ENCODE data around the gene CEP57. TPM values are rescaled to one million over a fixed set of nuclear protein-coding genes. Genes with fewer than 3 reads are reported as not detected.
"Not testable (repeated sequence)": the region's sequence is repeated elsewhere in the genome, so short reads cannot be mapped to it uniquely, and the experiment has no call there.

Gene CEP57
- polyA plus RNA-seq, 1 donor from 2014 or later, result 47.4 TPM

DNA sequence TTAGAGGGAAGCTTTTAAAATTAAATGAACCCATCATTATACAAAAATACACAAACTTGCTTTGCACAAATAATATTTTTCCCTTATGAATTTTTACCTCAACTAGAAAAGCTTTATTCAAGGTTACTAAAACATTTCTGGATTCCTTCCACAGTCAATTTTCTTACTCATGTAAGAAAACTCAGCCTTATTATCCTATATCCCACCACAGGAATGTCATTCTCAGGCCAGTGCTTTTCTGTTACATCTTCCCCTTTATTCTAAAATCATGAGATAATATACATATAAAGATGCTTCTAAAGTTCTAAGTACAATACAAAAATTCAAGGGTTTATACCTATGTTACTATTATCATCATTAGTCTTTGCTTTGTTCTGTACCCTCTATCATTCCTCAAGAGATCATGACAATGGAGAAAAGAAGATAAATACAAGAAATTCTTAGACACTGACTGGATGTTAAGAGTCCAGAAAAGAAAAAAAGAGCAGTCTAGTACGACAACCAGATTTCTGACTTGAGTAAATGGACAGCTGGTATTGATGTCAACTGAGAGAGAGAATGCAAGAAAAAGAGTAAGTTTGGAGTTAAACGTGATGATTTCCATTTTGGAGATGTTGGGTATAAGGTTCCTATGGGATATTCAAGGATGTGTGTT lies 73.3 kb downstream of the CEP57 start:
- H3K36me3 Mint-ChIP-seq, result peaks cover 8% of the 10 kb centered on the region
- H3K27me3 Mint-ChIP-seq, result no peaks in the 10 kb centered on the region
- H3K4me3 Mint-ChIP-seq, result no peak overlapping the region
- H3K27ac Mint-ChIP-seq, result no peak overlapping the region
- H3K4me1 Mint-ChIP-seq, result peaks cover 0 to 2% (median 0%) of the 10 kb centered on the region in 3 donors
- H3K9me3 Mint-ChIP-seq, result no peaks in the 10 kb centered on the region

DNA sequence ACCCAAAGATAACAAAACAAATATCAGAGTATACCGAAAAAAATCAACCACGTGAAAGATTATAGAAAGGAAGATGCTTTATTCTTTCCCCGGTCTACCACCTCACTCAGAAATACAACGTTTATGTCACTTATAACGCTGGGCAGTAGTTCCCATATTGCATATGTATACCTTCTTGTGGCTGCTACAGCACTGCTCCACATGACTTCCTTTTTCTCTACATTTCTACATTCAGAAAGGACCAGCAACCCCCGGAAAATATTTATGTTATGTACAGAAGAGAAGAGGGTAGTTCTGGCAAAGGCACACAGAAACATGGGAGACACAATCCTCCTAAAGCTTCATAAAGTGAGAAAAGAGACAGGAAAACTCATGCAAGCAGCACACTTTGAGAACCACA lies 76.8 kb downstream of the CEP57 start:
- Mint-ChIP-seq H3K27ac (no peak overlapping the region), H3K9me3 (no peaks in the 10 kb centered on the region), H3K27me3 (no peaks in the 10 kb centered on the region), H3K4me3 (no peak overlapping the region), H3K4me1 (peaks cover 0 to 3% (median 0%) of the 10 kb centered on the region in 3 donors), H3K36me3 (peaks cover 8% of the 10 kb centered on the region)

DNA sequence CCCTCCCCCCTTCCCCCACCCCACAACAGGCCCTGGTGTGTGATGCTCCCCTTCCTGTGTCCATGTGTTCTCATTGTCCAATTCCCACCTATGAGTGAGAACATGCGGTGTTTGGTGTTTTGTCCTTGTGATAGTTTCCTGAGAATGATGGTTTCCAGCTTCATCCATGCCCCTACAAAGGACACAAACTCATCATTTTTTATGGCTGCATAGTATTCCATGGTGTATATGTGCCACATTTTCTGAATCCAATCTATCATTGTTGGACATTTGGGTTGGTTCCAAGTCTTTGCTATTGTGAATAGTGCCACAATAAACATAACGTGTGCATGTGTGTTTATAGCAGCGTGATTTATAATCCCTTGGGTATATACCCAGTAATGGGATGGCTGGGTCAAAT lies 80.6 kb downstream of the CEP57 start:
- not testable (repeated sequence) for H3K27me3 Mint-ChIP-seq, H3K36me3 Mint-ChIP-seq, H3K27ac Mint-ChIP-seq, H3K9me3 Mint-ChIP-seq, H3K4me1 Mint-ChIP-seq, H3K4me3 Mint-ChIP-seq

DNA sequence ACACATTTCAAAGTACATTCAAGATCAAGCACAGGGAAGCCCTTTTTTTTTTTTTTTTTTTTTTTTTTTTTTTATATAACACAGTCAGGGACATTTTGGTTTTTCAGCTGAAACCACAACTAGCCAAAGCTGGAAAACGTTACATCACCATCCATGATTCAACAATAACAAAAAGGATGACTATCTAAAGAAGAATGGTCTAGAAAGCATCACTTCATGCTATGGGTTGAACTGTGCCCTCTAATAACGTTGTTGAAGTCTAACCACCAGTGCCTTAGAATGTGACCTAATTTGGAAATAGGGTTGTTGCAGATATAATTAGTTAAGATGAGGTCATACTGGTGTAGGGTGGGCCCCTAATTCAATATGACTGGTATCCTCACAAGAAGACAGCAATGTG lies 87.0 kb downstream of the CEP57 start:
- peaks cover 0 to 2% (median 2%) of the 10 kb centered on the region in 3 donors for H3K9me3 Mint-ChIP-seq
- H3K4me1 Mint-ChIP-seq, result peaks cover 0 to 5% (median 0%) of the 10 kb centered on the region in 3 donors
- peaks cover 13% of the 10 kb centered on the region for H3K36me3 Mint-ChIP-seq
- no peak overlapping the region for H3K4me3 Mint-ChIP-seq
- H3K27me3 Mint-ChIP-seq, result no peaks in the 10 kb centered on the region
- H3K27ac Mint-ChIP-seq, result no peak overlapping the region

Other genes starting within 250 kb of the CEP57 start
- 19.6 TPM for gene FAM76B, start 716 bp upstream of the CEP57 start, polyA plus RNA-seq
- gene MTMR2, start 133.6 kb downstream of the CEP57 start, polyA plus RNA-seq, result 7.2 TPM

Data from IgD-negative memory B cell (primary cell).